GM21381 (cell line): ENCODE results near the gene SLC13A2.
"Not testable (repeated sequence)": the region's sequence is repeated elsewhere in the genome, so short reads cannot be mapped to it uniquely, and the experiment has no call there.

Experiments
- ATAC-seq: cut with Tn5 transposase; IDR thresholded peaks from one replicate; pipeline ENCODE4 v1.9.1; 2021; ENCODE audit warnings: mild to moderate bottlenecking, moderate library complexity; ENCODE audit not compliant: unreplicated experiment

SLC13A2 gene

DNA sequence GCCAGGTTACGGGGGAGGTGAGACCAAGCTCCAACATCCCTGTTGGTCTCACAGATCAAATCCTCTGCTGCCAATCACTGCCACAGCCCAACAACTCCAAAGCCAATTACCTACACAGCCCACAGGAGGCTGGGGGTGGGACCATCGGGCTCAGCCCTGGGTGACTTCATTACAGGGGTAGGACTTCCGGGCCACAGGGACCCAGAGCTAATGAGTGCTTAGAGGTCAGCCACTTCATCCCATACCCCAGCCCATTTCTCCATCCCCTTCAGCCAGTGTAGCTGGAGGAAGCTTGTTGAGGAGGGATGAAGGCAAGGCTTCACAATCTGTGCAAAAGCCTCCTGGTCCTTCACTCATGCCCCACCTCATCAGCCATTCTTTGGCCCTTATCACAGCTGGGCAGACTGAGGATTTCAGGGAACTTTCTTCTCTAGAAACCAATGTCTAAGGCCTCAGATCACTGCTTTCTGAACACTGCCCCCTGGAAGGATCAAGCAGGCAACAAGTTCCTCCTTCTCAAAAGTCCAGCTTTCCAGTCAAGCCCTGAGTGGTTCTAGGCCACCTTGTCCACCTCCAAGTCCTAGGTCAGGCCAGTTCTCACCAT lies 38.5 kb downstream of the SLC13A2 start:
- ATAC-seq, result no peak

DNA sequence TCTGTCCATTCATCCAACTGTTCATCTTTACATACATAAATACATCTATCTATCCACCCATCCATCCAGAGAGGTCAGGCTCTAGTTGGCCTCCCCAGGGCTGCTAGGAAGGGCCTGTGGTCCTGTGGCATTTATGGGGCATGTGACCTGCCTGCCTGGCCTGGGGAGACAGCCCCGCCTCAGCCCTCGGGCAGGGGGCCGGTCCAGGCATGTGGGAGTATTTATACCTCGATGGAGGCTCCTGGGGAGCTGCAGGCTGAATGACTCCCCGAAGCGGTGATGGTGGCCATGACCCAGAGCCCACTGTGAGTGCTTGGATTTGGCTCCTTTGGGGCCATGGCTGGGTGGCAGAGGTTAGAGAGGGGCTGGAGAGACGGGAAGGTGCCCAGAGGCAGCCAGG lies 40.0 kb downstream of the SLC13A2 start:
- no peak for ATAC-seq

DNA sequence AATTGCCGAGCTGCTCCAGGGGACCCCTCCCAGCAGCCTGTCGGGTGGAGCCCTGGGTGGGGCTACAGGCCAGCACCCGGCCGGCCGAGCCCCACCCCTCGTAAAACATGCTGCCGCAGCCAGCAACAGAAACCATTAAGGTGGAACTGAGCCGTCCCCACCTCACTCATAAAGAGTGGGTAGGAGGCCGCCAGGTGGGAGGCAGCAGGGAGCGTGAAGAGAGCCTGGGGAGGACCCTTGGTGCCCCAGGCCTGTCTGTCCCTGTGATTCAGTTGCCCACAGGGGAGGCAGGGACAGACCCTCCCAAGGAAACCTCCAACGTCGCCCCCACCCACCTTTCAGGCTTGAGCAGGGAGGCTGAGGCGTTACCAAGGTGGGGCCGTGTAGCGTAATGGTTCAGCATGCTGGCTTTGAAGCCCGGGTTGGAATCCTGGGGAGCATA lies 41.1 kb downstream of the SLC13A2 start:
- ATAC-seq, result no peak

DNA sequence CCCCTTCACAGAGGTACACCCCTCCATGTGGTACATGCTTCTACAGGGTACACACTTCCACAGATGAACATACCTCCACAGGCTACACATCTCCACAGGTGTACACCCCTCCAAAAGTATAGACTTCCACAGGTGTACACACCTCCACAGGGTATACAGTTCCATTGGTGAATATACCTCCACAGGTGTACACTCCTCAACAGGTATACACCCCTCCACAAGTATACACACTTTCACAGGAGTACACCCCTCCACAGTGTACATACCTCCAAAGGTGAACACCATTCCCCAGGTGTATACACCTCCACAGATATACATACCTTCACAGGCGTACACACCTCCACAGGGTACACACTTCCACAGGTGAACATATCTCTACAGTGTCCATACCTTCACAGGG lies 42.1 kb downstream of the SLC13A2 start:
- no peak for ATAC-seq

DNA sequence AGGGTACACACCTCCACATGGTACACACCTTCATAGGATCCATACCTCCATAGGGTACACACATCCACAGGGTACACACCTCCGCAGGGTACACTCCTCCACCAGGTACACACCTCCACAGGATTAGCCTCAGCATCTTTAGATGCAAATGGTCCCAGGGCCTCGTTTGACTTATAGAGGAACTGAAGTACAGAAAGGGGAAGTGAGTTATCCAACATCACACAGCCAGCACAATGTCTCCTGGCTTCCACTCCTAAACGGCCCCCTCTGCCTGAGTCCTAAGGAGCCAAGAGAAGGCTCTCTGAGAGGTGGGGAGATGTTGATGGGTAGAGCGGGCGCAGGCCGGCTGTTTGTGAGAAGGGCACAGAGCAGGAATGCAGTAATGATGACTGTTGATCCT lies 44.7 kb downstream of the SLC13A2 start:
- ATAC-seq, result no peak

DNA sequence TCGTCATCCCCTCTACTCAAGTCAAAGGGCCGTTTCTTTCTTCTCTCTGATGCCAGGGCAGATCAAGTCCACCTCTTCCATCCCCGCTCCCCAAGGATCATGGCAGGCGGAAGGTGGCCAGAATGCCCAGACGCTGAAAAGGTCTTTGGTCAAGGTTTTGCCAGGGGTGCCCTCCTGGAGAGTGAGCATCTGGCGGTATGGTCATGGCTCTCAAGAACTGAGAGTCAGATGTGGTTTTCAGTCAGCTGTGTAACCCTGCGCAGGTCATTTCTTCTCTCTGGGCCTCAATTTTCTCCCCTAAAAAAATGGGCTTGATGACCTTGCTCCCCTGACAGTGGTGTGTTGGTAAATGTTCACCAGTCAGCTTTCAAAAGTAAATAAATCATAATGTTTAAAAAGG lies 45.1 kb downstream of the SLC13A2 start:
- no peak for ATAC-seq

DNA sequence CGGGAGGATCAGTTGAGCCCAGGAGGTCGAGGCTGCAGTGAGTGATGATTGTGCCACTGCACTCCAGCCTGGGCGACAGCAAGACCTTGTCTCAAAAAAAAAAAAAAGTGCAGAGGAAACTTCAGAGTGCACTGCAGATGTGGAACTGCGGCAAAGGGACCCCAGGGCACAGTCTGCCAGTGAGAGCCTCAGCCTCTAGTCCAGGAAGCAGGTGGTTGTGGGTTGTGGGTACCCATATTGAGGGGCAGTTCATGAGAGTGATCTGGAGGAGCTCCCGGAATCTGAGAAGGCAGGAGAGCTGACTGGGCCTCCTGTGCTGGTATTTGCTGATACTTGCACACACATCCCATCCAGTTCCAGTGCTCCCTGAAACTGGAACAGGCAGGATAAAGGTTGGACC lies 45.8 kb downstream of the SLC13A2 start:
- no peak for ATAC-seq

DNA sequence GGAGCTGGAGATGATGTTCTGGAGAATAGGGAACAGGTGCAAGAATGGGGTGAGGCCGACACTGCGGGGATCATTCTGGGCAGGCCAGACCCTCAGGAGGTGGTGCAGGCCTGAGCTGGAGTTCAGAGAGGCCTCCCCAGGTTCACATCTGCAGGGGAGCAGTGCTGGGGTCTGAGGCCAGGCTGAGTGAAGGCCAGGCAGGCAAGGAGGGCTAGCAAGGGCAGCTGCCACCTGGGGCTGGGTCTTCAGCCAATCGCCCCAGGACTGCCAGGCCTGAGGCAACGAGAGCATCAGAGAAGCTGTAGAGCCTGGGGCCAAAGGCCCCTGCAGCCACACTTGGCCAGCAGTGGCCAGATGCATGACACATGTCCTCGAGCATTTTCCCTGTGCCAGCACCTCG lies 47.2 kb downstream of the SLC13A2 start:
- ATAC-seq, result no peak

DNA sequence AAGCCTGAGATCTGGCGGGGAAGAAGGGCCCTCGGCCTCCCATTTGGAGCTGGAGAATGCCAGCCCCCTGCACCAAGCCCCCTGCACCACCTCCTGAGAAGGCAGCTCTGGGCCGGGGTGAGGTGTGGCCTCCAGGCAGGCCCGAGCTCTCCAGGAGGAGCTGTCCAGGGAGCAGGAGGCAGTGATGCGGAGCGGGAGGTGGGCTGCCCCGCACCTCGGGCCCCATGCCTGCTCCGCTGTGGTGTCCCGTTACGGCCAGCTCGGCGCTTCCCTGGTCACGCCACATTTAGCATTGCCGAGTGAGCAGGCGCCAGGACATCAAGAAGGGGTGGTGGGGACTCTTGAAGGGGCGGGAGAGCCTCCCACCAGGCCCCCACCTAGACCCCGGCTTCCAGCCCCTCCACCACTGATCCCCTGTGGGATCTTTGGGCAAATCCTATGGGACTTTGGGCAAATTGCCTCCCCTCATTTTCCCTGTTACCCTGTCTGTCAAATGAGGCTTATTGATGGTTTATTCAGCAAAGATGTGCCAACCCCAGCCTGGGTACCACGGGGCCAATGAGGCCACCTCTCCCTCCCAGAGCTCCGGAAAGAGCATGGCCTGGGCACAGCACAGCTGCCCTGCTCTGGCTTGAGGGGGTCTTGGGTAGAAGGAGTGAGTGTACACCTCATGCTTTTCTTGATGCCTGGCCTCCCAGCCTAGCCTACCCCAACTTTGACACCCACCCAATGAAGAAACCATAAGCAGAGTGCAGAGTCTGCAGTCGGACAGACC lies 48.1 kb downstream of the SLC13A2 start:
- no peak for ATAC-seq

DNA sequence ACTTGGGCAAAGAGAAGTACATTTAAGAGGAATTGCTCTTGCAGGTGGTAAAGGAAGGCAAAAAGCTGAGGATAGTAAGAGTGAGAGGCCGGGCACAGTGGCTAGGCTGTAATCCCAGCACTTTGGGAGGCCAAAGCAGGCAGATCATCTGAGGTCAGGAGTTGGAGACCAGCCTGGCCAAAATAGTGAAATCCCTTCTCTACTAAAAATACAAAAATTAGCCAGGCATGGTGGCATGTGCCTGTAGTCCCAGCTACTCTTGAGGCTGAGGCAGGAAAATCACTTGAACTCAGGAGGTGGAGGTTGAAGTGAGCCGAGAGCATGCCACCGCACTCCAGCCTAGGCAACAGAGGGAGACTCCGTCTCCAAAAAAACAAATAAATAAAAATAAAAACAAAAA lies 48.8 kb downstream of the SLC13A2 start:
- ATAC-seq, result not testable (repeated sequence)

DNA sequence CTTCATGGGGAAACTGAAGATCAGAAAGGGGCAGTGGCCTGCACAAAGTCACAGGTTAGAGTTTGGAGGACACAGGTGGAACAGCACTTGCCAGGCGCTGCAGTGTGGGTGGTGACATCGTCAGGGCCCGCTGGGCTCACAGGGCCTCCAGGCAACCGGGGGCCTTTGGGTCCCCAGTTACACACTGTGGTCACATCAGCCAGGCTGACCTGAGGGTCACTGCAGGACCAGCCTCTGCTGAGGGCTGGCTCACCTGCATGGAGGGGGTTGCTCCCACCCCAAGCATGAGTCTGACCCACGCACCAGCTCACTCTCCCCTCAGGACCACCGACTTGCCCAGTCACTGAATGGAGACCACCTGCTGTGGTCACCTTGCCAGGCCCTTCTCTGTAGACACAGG lies 49.7 kb downstream of the SLC13A2 start:
- ATAC-seq, result no peak

DNA sequence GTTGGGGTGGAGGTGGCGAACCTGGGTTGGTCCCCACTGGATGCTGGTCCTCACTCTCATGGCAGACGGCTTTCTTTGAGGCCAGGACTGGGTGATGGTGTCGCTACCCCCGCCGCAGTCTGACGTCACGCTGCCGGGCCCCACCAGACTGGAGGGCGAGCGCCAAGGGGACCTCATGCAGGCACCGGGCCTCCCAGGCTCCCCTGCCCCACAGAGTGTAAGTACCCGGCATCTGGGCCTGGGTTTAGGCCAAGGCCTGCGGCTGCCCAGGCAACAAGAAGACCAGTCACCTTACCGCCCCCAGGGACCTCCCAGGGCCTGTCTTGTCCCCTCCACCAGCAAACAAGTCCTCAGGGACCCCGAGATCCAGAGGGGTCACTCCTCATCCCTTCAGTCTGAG lies 50.4 kb downstream of the SLC13A2 start:
- no peak for ATAC-seq

DNA sequence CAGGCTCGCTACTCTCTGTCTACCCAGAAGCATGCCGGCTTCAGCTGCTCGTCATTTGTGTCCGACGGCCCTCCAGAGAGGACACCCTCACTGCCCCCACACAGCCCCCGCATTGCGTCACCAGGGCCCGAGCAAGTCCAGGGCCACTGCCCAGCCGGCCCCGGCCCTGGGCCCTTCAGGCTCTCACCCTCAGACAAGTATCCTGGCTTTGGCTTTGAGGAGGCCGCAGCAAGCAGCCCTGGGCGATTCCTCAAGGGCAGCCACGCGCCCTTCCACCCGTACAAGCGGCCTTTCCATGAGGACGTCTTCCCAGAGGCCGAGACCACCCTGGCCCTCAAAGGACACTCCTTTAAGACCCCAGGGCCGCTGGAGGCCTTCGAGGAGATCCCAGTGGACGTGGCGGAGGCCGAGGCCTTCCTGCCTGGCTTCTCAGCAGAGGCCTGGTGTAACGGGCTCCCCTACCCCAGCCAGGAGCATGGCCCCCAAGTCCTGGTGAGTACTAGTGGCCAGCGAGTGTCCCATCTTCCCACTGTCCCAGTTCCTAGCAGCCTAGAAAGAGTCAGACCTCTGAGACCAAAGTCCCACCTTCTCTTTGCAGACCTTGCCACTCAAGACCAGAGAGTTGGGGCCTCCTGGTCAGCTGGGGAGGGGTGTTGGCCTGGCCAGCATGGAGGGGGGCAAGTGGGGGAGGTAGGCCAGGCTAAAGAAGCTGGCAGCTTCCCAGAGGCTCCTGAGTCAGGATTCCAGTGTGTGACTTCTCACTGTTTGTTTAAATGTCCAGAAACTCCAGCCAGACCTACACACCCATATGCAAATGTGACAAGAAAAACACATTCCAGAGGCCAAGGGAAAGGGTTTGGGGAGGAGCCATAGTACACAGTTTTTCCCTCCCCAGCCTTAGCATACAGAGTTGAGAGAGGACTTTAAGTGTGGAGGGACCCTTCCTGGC lies 51.3 kb downstream of the SLC13A2 start:
- ATAC-seq, result no peak

DNA sequence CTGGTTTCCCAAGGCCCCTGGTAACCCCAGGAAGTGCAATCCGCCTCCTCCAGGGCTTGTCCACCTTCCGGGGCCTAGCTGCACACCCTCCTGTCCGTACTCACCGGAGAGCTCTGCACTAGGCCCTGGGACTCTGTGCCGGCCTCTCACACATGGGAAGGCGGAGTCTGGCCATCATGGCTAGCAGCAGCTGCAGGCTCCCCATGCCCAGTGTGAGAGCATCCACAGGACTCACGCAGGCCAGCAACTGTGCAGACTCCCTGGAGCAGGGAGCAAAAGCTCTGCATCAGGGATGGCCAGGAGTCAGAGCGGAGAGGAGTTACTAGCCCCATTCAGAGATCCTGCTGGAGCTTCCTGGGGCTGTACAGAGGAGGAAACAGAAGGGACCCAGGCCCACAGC lies 52.9 kb downstream of the SLC13A2 start:
- no peak for ATAC-seq

DNA sequence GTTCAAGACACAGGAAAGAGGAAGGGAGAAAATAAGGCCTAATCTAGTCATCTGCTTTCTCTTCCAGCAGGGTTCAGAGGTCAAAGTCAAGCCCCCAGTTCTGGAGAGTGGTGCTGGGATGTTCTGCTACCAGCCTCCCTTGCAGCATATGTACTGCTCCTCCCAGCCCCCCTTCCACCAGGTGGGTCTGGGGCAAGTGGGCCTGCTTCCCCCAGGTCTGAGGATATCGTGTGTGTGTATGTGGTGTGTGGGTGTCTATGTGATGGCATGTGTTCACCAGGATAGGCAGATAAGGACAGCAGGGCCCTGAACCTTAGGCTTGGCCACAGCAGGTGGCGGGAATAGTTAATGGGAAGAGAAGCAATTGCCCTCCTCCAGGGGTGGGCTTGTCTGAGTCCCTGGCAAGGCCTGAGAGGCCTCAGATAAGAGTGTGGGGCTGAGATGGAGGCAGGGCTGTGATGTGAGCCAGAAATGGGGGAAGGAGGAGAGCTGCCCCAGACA lies 53.8 kb downstream of the SLC13A2 start:
- ATAC-seq, result no peak

DNA sequence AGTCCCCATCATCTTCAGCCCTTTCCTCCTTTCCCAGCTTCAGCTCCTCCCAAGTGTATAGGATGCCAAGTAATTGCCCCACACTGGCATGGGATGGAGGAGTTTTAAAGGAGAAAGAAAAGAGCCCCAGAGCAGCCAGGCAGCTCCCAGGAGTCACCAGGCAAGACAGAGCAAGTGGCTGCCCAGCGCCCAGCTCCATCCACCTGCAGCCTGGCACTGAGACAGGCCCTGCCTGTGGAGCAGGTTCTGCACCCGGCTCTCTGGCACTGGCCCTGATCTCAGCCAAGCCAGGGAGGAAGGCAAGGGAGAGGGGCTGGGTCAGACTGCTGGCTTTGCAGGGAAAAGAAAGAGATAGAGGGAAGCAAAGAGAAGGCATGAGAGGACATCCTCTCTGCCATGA lies 54.4 kb downstream of the SLC13A2 start:
- ATAC-seq, result no peak

DNA sequence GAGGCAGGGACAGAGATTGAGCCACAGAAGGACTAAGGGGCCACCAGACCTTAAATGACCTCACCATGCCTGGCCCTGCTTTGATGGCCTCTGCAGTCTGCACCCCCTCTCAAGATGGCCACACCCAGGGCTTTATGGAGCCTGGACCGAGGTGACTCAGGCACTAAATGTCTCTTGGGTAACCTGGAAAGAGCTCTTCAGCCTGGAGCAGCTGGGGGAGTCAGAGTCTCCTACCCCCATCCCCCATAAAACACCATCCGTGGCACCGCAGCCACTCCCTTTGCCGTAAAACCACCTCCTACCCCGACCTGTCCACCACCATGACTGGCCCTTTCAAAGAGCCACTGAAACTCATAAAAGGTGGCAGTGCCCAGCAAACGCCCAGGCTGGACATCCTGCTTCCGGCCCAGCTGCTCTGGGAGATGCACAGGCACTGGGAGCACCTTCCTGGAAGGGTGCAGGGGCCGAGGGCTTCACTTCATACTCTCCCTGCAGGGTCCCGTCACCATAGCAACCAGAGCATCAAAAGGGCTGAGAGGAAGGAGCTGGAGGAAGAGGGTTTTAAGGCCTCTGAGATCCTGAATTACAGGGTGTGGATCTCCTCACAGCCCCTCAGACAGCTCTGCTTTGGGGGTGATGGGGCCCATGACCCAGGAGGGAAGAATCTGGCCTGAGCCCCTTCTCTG lies 55.0 kb downstream of the SLC13A2 start:
- ATAC-seq, result no peak

DNA sequence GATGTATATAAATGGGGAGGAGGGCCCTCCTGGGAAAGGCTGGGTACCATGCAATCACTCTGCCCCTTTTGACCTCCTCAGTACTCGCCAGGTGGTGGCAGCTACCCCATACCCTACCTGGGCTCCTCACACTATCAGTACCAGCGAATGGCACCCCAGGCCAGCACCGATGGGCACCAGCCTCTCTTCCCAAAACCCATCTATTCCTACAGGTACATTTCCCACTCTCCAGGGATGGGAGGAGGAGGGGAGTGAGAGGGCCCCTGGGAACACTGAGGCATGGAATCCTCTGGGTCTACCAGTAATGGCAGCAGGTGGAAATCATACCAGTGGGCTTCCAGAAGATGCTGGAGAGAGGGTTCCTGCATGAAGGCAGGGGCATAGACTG lies 55.6 kb downstream of the SLC13A2 start:
- ATAC-seq, result no peak

DNA sequence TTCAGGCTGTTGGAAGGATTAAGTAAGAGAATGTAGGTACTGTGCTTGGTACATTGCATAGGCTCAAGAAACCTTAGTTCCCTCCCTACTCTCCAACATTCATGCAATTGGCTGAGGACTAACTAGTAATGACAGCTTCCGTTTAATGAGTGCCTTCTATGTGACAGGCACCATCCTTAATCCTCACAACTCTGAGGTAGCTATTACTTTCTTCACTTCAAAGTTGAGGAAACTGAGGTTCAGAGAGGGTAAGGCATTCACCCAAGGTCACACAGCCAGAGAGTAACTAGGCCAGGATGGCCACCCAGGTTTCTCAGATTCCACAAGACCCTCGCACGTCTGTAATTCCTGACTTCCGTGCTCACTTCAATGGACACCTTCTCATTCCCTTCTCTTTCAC lies 56.8 kb downstream of the SLC13A2 start:
- no peak for ATAC-seq

DNA sequence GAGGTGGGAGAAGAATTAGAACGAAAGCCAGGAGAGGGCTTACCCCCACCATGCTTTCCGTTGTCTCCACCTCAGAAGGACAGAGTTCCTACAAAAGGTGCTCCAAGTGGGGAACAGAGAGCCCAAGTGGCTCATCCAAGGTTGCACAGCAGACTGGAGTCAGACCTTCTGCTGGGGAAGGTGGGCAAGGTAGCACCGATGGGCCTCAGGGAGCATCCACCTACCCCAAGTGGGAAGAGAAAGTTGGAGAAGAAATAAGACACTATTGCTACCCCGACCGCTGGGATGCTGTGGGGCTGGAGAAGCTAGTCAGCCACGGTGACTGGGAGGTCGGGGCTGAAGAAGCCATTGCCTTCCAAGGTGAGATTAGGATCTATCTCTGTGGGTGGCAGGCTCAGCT lies 57.5 kb downstream of the SLC13A2 start:
- no peak for ATAC-seq
